K562 (cell line): ENCODE measurements around the gene RBKS. TPM values are rescaled to one million over a fixed set of nuclear protein-coding genes. Genes with fewer than 3 reads are reported as not detected.

Experiments used
- ATAC-seq: fragments of 200-7000 bp; cut with Tn5 transposase; 3 replicates; pipeline ENCODE4 v1.9.1; 2020; ENCODE audit warnings: moderate library complexity
- BruUV-seq: library from RNA; stranded (reverse); fragments of 400-500 nt; replicated peaks from 2 replicates; lab custom pipeline; 2021; lab: Mats Ljungman, UMichigan
- CTCF ChIA-PET: fragments of 300-600 bp; formaldehyde crosslinking; extraction: SDS; loops from one replicate; lab custom pipeline; 2021; ENCODE audit warnings: low intra/inter-chr PET ratio; lab: Yijun Ruan, JAX
- POLR2A ChIA-PET: fragments of 300-600, 350-650 bp; sonication (Branson Sonifier 250); formaldehyde crosslinking; extraction: SDS; loops from one replicate; lab custom pipeline; 2021; ENCODE audit warnings: antibody characterized with exemption, inconsistent platforms; lab: Yijun Ruan, JAX
- DNase-seq, 4 experiments: peaks; one replicate each; pipeline versions ENCODE4 v3.0.0 to v3.0.0-alpha.2; 2011 to 2018; ENCODE audit warnings: low spot score in 3 of 4, mixed read lengths in 3 of 4; ENCODE audit errors: extremely low read depth in 1 of 4
- FAIRE-seq: peaks from 2 replicates; lab custom pipeline; 2011; peaks lifted over from hg19 to GRCh38; lab: Jason Lieb, UNC
- H2AFZ ChIP-seq: 2 replicates; pipeline ENCODE4 v1.6.0; 2011; ENCODE audit warnings: low read depth, low read length, control low read depth, inconsistent platforms
- H3K27ac ChIP-seq: fragments of 200-600 bp; 3 replicates; pipeline ENCODE4 v1.8.0; 2011; ENCODE audit warnings: low read depth, mild to moderate bottlenecking, control low read depth, inconsistent platforms, low read length, moderate library complexity, mixed read lengths; ENCODE audit errors: extremely low read depth
- H3K27me3 ChIP-seq, 2 experiments: fragments of 300-600 bp in 1 of 2; 2 replicates in 1 of 2; 3 replicates in 1 of 2; pipeline versions ENCODE4 v1.6.0 to v1.8.0; 2011; ENCODE audit warnings: inconsistent platforms in 2 of 2, low read length in 2 of 2, mild to moderate bottlenecking in 1 of 2, mixed read lengths in 1 of 2, moderate library complexity in 1 of 2; ENCODE audit not compliant: control insufficient read depth in 2 of 2, insufficient read depth in 2 of 2
- H3K36me3 ChIP-seq: fragments of 300-600 bp; 3 replicates; pipeline ENCODE4 v1.8.0; 2011; ENCODE audit warnings: mild to moderate bottlenecking, low read length, inconsistent platforms; ENCODE audit not compliant: control insufficient read depth, insufficient read depth
- H3K4me1 ChIP-seq, 2 experiments: fragments of 200-600 bp in 1 of 2; replicated peaks in 1 of 2; 2 replicates in 1 of 2; 3 replicates in 1 of 2; pipeline versions ENCODE4 v1.5.1 to v1.8.0; 2011; ENCODE audit warnings: inconsistent platforms in 2 of 2, low read length in 2 of 2, mild to moderate bottlenecking in 1 of 2, mixed read lengths in 1 of 2, moderate library complexity in 1 of 2; ENCODE audit not compliant: control insufficient read depth in 2 of 2, insufficient read depth in 2 of 2
- H3K4me2 ChIP-seq: 2 replicates; pipeline ENCODE4 v1.6.1; 2011; ENCODE audit warnings: low read length, control low read depth, inconsistent platforms, mixed read lengths; ENCODE audit not compliant: insufficient read depth
- H3K4me3 ChIP-seq: fragments of 200-600 bp; sonication (generic), shearing (Covaris generic); 2 replicates; pipeline ENCODE4 v1.5.1; 2016; ENCODE audit warnings: control low read depth, inconsistent platforms
- H3K79me2 ChIP-seq: fragments of 200-600 bp; 3 replicates; pipeline ENCODE4 v1.8.0; 2011; ENCODE audit warnings: low read length, inconsistent platforms; ENCODE audit not compliant: control insufficient read depth, insufficient read depth
- H3K9ac ChIP-seq, 2 experiments: 2 replicates each; pipeline versions ENCODE4 v1.6.0 to v1.6.1; 2011; ENCODE audit warnings: low read depth in 2 of 2, low read length in 2 of 2, control low read depth in 1 of 2, inconsistent platforms in 1 of 2, mild to moderate bottlenecking in 1 of 2, mixed read lengths in 1 of 2; ENCODE audit not compliant: insufficient read depth in 1 of 2
- H3K9me1 ChIP-seq: one replicate; pipeline ENCODE4 v1.6.0; 2011; ENCODE audit warnings: inconsistent platforms, mild to moderate bottlenecking, low read length, moderate library complexity; ENCODE audit not compliant: control insufficient read depth, insufficient read depth
- H3K9me3 ChIP-seq: replicated peaks from 2 replicates; pipeline ENCODE4 v1.5.1; 2011; ENCODE audit warnings: low read depth, low read length, inconsistent platforms; ENCODE audit not compliant: control insufficient read depth, insufficient read depth
- H4K20me1 ChIP-seq: replicated peaks from 2 replicates; pipeline ENCODE4 v1.6.1; 2011; ENCODE audit warnings: low read length, inconsistent platforms, mixed read lengths; ENCODE audit not compliant: control insufficient read depth, insufficient read depth
- CCAR2 ChIP-seq: fragments of 200-400 bp; formaldehyde crosslinking; IDR thresholded peaks from 2 replicates; pipeline ENCODE4 v1.6.1; 2017; ENCODE audit warnings: mild to moderate bottlenecking, low read depth, low read length
- ETS2 ChIP-seq: IDR thresholded peaks from 2 replicates; pipeline ENCODE4 v1.6.1; 2016; ENCODE audit warnings: borderline replicate concordance, missing genetic modification characterization, mild to moderate bottlenecking, moderate library complexity, missing compliant biosample characterization; ENCODE audit not compliant: poor library complexity, severe bottlenecking
- ILF3 ChIP-seq: fragments of 450-650 bp; IDR thresholded peaks from 2 replicates; pipeline ENCODE4 v1.6.1; 2018; ENCODE audit warnings: antibody characterized with exemption, mild to moderate bottlenecking, moderate library complexity, borderline replicate concordance
- NELFE ChIP-seq: IDR thresholded peaks from 2 replicates; pipeline ENCODE4 v1.6.1; 2011; ENCODE audit warnings: mild to moderate bottlenecking; ENCODE audit not compliant: insufficient read depth, insufficient read length
- RBM25 ChIP-seq: fragments of 200-400 bp; formaldehyde crosslinking; IDR thresholded peaks from 2 replicates; pipeline ENCODE4 v1.6.1; 2018; ENCODE audit warnings: low read length, low read depth, moderate library complexity; ENCODE audit not compliant: severe bottlenecking
- TAF1 ChIP-seq: IDR thresholded peaks from 2 replicates; pipeline ENCODE4 v1.6.1; 2011; ENCODE audit warnings: mild to moderate bottlenecking, low read length, moderate library complexity; ENCODE audit not compliant: insufficient read depth, control insufficient read depth, severe bottlenecking; ENCODE audit errors: extremely low read depth
- WHSC1 ChIP-seq: IDR thresholded peaks from one replicate; pipeline ENCODE4 v1.6.1; 2012; ENCODE audit warnings: low read length, control low read depth, inconsistent platforms
- ZNF146 ChIP-seq: IDR thresholded peaks from one replicate; pipeline ENCODE4 v1.6.1; 2018; ENCODE audit warnings: missing compliant biosample characterization; ENCODE audit not compliant: unreplicated experiment
- ZNF384 ChIP-seq: IDR thresholded peaks from 2 replicates; pipeline ENCODE4 v1.6.1; 2012; ENCODE audit warnings: low read depth, low read length, improper control_type of control experiment
- WGBS: fragments of 100-300 bp; shearing (Covaris generic); methylation state at CpG from one replicate; pipeline ENCODE4 v1.1.6; 2016; ENCODE audit warnings: low coverage, mixed read lengths; ENCODE audit not compliant: insufficient coverage; ENCODE audit errors: missing lambda C conversion rate; 5-methylcytosine and 5-hydroxymethylcytosine counted together
- in situ Hi-C: fragments of 300-500 bp; cut with MboI; formaldehyde crosslinking; loops from 4 replicates; pipeline ENCODE4 v1.15.0; 2018; ENCODE audit warnings: inconsistent platforms, mixed read lengths
- intact Hi-C: fragments of 100-400 bp; cut with micrococcal nuclease; formaldehyde crosslinking; loops from 2 replicates; pipeline ENCODE4 v1.14.2; 2022
- polyA plus RNA-seq, 8 experiments: library from polyadenylated mRNA; depleted of rRNA in 4 of 8; stranded (reverse) in 5 of 8; unstranded in 3 of 8; fragments of >200 nt; fragmentation: Nextera tagmentation in 2 of 8; fragmentation: Illumina TruSeq in 1 of 8; extraction: Ambion mirVana in 2 of 8; extraction: Trizol in 1 of 8; gene quantifications; 2 replicates each; pipeline versions ENCODE4 v1.2.1 to v1.2.3, GENCODE V29; 2011 to 2014; ENCODE audit warnings: inconsistent platforms in 1 of 8, missing spikeins in 1 of 8
- total RNA-seq, 7 experiments: library from RNA; depleted of rRNA in 6 of 7; stranded (reverse); fragments of >200 nt in 6 of 7; fragmentation: Illumina TruSeq in 2 of 7; extraction: Trizol in 2 of 7; gene quantifications; 2 replicates each; pipeline versions ENCODE4 v1.2.1 to v1.2.3, GENCODE V29; 2011 to 2021; ENCODE audit warnings: low replicate concordance in 1 of 7

RBKS gene
- total and polyA plus RNA-seq, 9 of the 15 experiments (the other 6 are each of a cell fraction or from before 2014, with no cell fraction given) = 0.06 to 0.39 (median 0.19) TPM

GRCh38 chr2:27739058-27739373 lies 151.2 kb downstream of the RBKS start:
- H3K4me1 ChIP-seq = peaks cover 7 to 10% of the 10 kb centered on the region in 2 experiments; a peak in 3 of 5 replicates
- WGBS = 61% methylated on average over 4 of the region's 4 CpGs
- BruUV-seq = no TSS peak
- H3K36me3 ChIP-seq = no peaks in the 10 kb centered on the region
- TF ChIP-seq ZNF146 (CRISPR knock-in tag) (peak; percentile 71), CCAR2 (no peak), RBM25 (peak; percentile 46), TAF1 (no peak), ZNF384 (no peak), NELFE (no peak), ETS2 (tag) (no peak), ILF3 (no peak), WHSC1 (no peak)
- TF ChIP-seq, all 486 proteins: peak for 2
- Histone ChIP-seq H3K4me3 (no peak overlapping the region), H3K27me3 (peaks cover 5 to 25% of the 10 kb centered on the region in 2 experiments; a peak in 3 of 5 replicates), H4K20me1 (no peaks in the 10 kb centered on the region), H3K27ac (no peak overlapping the region), H3K9ac (no peak overlapping the region), H3K4me2 (no peak overlapping the region), H2AFZ (no peak overlapping the region), H3K79me2 (no peaks in the 10 kb centered on the region), H3K9me3 (no peaks in the 10 kb centered on the region), H3K9me1 (no peaks in the 10 kb centered on the region)
- intact Hi-C loops (no loop called here), in situ Hi-C loops (no loop called here)
- DNase-seq (no peak), ATAC-seq (no peak), FAIRE-seq (no peak)
- ChIA-PET POLR2A (interaction anchor here (0.7 kb wide), 1 partner anchor 9 kb away, joined by 3 read pairs; no protein-coding TSS in a partner anchor), CTCF (no interaction called here)
